HG02610 (cell line): ENCODE results near the gene OR52E1.

Experiments used
- ATAC-seq: cut with Tn5 transposase; IDR thresholded peaks from one replicate; pipeline ENCODE4 v1.9.1; 2021; ENCODE audit warnings: mild to moderate bottlenecking, moderate library complexity; ENCODE audit not compliant: unreplicated experiment

Gene OR52E1

GRCh38 chr11:5115339-5115738, 46.0 kb downstream of the OR52E1 start:
- no peak for ATAC-seq

- no peak for ATAC-seq
These were observed 48.2 kb downstream of the OR52E1 start for GRCh38 chr11:5117588-5117987.

GRCh38 chr11:5118893-5119292, 49.5 kb downstream of the OR52E1 start:
- no peak for ATAC-seq
